WERI-Rb-1 (cell line): ENCODE results near the gene MAP4.

Experiments used
- DNase-seq: peaks from one replicate; pipeline ENCODE4 v3.0.0-alpha.2; 2020
- H3K27ac ChIP-seq: fragments of 250-450 bp; sonication (Bioruptor Pico); 2 replicates; pipeline ENCODE4 v1.5.1; 2020; ENCODE audit warnings: mild to moderate bottlenecking, moderate library complexity
- H3K27me3 ChIP-seq: fragments of 250-450 bp; sonication (Bioruptor Pico); 2 replicates; pipeline ENCODE4 v1.5.1; 2021; ENCODE audit warnings: mild to moderate bottlenecking, low read depth, moderate library complexity; ENCODE audit not compliant: insufficient read depth, severe bottlenecking
- H3K36me3 ChIP-seq: fragments of 250-450 bp; sonication (Bioruptor Pico); 2 replicates; pipeline ENCODE4 v1.5.1; 2020; ENCODE audit warnings: mild to moderate bottlenecking, moderate library complexity
- H3K4me3 ChIP-seq: 2 replicates; pipeline ENCODE4 v1.5.1; 2011; ENCODE audit warnings: low read depth, mild to moderate bottlenecking, control low read depth, low read length
- H3K9me3 ChIP-seq: fragments of 250-450 bp; sonication (Bioruptor Pico); 2 replicates; pipeline ENCODE4 v1.5.1; 2021; ENCODE audit warnings: mild to moderate bottlenecking, moderate library complexity; ENCODE audit not compliant: severe bottlenecking
- CTCF ChIP-seq: IDR thresholded peaks from 2 replicates; pipeline ENCODE4 v1.5.1; 2011; ENCODE audit warnings: low read depth, mild to moderate bottlenecking, control low read depth, inconsistent platforms, low read length

The MAP4 gene

GRCh38 chr3:47916696-47917095 is 99.5 kb downstream of the MAP4 start:
- H3K4me3 ChIP-seq = no peak overlapping the region
- no peaks in the 10 kb centered on the region for H3K27me3 ChIP-seq
- peaks cover 58% of the 10 kb centered on the region for H3K36me3 ChIP-seq
- no peak overlapping the region for H3K27ac ChIP-seq
- TF ChIP-seq CTCF = no peak
- DNase-seq = no peak
- no peaks in the 10 kb centered on the region for H3K9me3 ChIP-seq

GRCh38 chr3:47916201-47916600 is 100.0 kb downstream of the MAP4 start:
- no peak overlapping the region for H3K27ac ChIP-seq
- H3K36me3 ChIP-seq = peaks cover 58% of the 10 kb centered on the region
- TF ChIP-seq CTCF = no peak

GRCh38 chr3:47912006-47912504 is 104.2 kb downstream of the MAP4 start:
- Histone ChIP-seq H3K27me3 (no peaks in the 10 kb centered on the region), H3K4me3 (no peak overlapping the region), H3K36me3 (peaks cover 45% of the 10 kb centered on the region), H3K27ac (no peak overlapping the region), H3K9me3 (no peaks in the 10 kb centered on the region)
- DNase-seq = no peak
- no peak for TF ChIP-seq CTCF

More at GRCh38 chr3:47916201-47916600, 100.0 kb downstream of the MAP4 start:
- Histone ChIP-seq H3K27me3 (no peaks in the 10 kb centered on the region), H3K9me3 (no peaks in the 10 kb centered on the region), H3K4me3 (no peak overlapping the region)
- DNase-seq = no peak

- no peak overlapping the region for H3K4me3 ChIP-seq
- TF ChIP-seq CTCF = no peak
- no peaks in the 10 kb centered on the region for H3K9me3 ChIP-seq
- no peak for DNase-seq
- H3K27ac ChIP-seq = no peak overlapping the region
- H3K36me3 ChIP-seq = peaks cover 34% of the 10 kb centered on the region
- H3K27me3 ChIP-seq = no peaks in the 10 kb centered on the region
Measured at GRCh38 chr3:47910777-47911440, 105.3 kb downstream of the MAP4 start.

- Histone ChIP-seq H3K4me3 (no peak overlapping the region), H3K9me3 (no peaks in the 10 kb centered on the region), H3K36me3 (peaks cover 27% of the 10 kb centered on the region), H3K27me3 (no peaks in the 10 kb centered on the region), H3K27ac (no peak overlapping the region)
- DNase-seq = peak; percentile 15
- no peak for TF ChIP-seq CTCF
Measured at GRCh38 chr3:47910233-47910632, 106.0 kb downstream of the MAP4 start.

GRCh38 chr3:47909607-47910006 is 106.6 kb downstream of the MAP4 start:
- Histone ChIP-seq H3K27ac (no peak overlapping the region), H3K27me3 (no peaks in the 10 kb centered on the region), H3K9me3 (no peaks in the 10 kb centered on the region), H3K36me3 (peaks cover 23% of the 10 kb centered on the region), H3K4me3 (no peak overlapping the region)
- no peak for DNase-seq
- no peak for TF ChIP-seq CTCF
